ENCODE data around the gene STH.

- TF ChIP-seq EZH2 (IDR thresholded peaks at IDR 0.05; ENCODE audit: low read length, missing control alignments) (no peak), CTCF (conservative IDR thresholded peaks at IDR 0.05 in 1 of 2, IDR thresholded peaks at IDR 0.05 in 1 of 2; ENCODE audit: low read depth in 1 of 2, low read length in 2 of 2) (no peak)
These were observed 845 bp downstream of the STH start for GRCh38 chr17:45999900-46000290.
